Suprapubic skin (tissue), 4 donors: ENCODE data around the gene CNOT3. TPM values are rescaled to one million over a fixed set of nuclear protein-coding genes. Genes with fewer than 3 reads are reported as not detected.
A peak's percentile ranks its signal among the peaks of the same experiment; 100 is the strongest.

Source experiments
- DNase-seq, 2 donors: peaks; one replicate each; pipeline ENCODE4 v3.0.0-alpha.2; 2019; ENCODE audit warnings: low spot score in 2 of 2
- H3K27ac ChIP-seq: fragments of 200-600 bp; sonication (generic); one replicate; pipeline ENCODE4 v1.5.1; 2019
- H3K27me3 ChIP-seq: fragments of 200-600 bp; sonication (generic); one replicate; pipeline ENCODE4 v1.5.1; 2019
- H3K36me3 ChIP-seq: fragments of 200-600 bp; sonication (generic); one replicate; pipeline ENCODE4 v1.5.1; 2019
- H3K4me1 ChIP-seq: fragments of 200-600 bp; sonication (generic); one replicate; pipeline ENCODE4 v1.5.1; 2019
- H3K4me3 ChIP-seq: fragments of 200-600 bp; sonication (generic); one replicate; pipeline ENCODE4 v1.5.1; 2019; ENCODE audit warnings: mild to moderate bottlenecking
- H3K9me3 ChIP-seq: fragments of 200-600 bp; sonication (generic); one replicate; pipeline ENCODE4 v1.5.1; 2019
- CTCF ChIP-seq, 2 donors: fragments of 200-600 bp in 1 of 2; fragments of 450-650 bp in 1 of 2; sonication (generic) in 1 of 2; IDR thresholded peaks; one replicate each; pipeline ENCODE4 v1.5.1; 2016 to 2019; ENCODE audit warnings: antibody characterized with exemption in 2 of 2, mild to moderate bottlenecking in 1 of 2, moderate library complexity in 1 of 2
- EP300 ChIP-seq: sonication (generic); formaldehyde crosslinking; IDR thresholded peaks from one replicate; pipeline ENCODE4 v1.6.1; 2017; ENCODE audit warnings: antibody characterized with exemption
- POLR2A ChIP-seq, 2 donors: fragments of 450-650 bp; IDR thresholded peaks; one replicate each; pipeline ENCODE4 v1.6.1; 2017; ENCODE audit warnings: antibody characterized with exemption in 2 of 2, mild to moderate bottlenecking in 2 of 2, moderate library complexity in 2 of 2
- POLR2AphosphoS5 ChIP-seq, 3 donors: sonication (generic); formaldehyde crosslinking; IDR thresholded peaks; one replicate each; pipeline ENCODE4 v1.6.1; 2017; ENCODE audit warnings: antibody characterized with exemption in 3 of 3
- WGBS: methylation state at CpG from one replicate; pipeline ENCODE4 v1.1.5; 2018; 5-methylcytosine and 5-hydroxymethylcytosine counted together
- total RNA-seq, 4 donors: library from RNA; depleted of rRNA; stranded (reverse); fragments of >200 nt; gene quantifications; one replicate each; pipeline ENCODE4 v1.1.0, GENCODE V29; 2016

The CNOT3 gene
- total RNA-seq, 4 donors from 2014 or later: 27.3 to 40.7 (median 35.2) TPM

- no peaks in the 10 kb centered on the region for H3K27me3 ChIP-seq
- DNase-seq: peak in 1 of 2 donors; percentile 60
- H3K36me3 ChIP-seq: peaks cover 36% of the 10 kb centered on the region
- H3K9me3 ChIP-seq: no peaks in the 10 kb centered on the region
- H3K27ac ChIP-seq: no peak overlapping the region
- no peak for TF ChIP-seq POLR2AphosphoS5 (IDR thresholded peaks at IDR 0.05)
- 32% methylated on average over 23 of the region's 28 CpGs for WGBS
- H3K4me3 ChIP-seq: peak overlapping the region; percentile 75
- peaks cover 25% of the 10 kb centered on the region for H3K4me1 ChIP-seq
Observed at GRCh38 chr19:54114340-54115108, 23.0 kb upstream of the CNOT3 start.

GRCh38 chr19:54115109-54116063 is 22.2 kb upstream of the CNOT3 start, which contains the start of the genes PRPF31 and TFPT:
PRPF31 (plus strand) TSS chr19:54115754; CDS start chr19:54118279, 2,525 bp downstream.
TFPT (minus strand) TSS chr19:54115657; CDS start chr19:54115269, 388 bp downstream.
- Histone ChIP-seq H3K27me3 (no peaks in the 10 kb centered on the region), H3K4me3 (peak within 1 kb of the TSS; percentile 75), H3K36me3 (peaks cover 36% of the 10 kb centered on the region), H3K4me1 (peaks cover 25% of the 10 kb centered on the region), H3K9me3 (no peaks in the 10 kb centered on the region), H3K27ac (peak within 1 kb of the TSS; percentile 87)
- TF ChIP-seq POLR2A (IDR thresholded peaks at IDR 0.05): peak in 1 of 2 donors; percentile 53
- peak in 2 of 3 donors; percentile 95 to 99 for TF ChIP-seq POLR2AphosphoS5 (IDR thresholded peaks at IDR 0.05)
- TF ChIP-seq CTCF (IDR thresholded peaks at IDR 0.05): no peak
- TF ChIP-seq EP300: no peak
- WGBS: 1% methylated on average over 60 of the region's 60 CpGs
- DNase-seq: peak; percentile 98 to 99

- no peaks in the 10 kb centered on the region for H3K9me3 ChIP-seq
- H3K36me3 ChIP-seq: peaks cover 83% of the 10 kb centered on the region
Observed at GRCh38 chr19:54121259-54121658, 16.3 kb upstream of the CNOT3 start.

GRCh38 chr19:54123682-54124081 is 13.9 kb upstream of the CNOT3 start:
- TF ChIP-seq POLR2A (IDR thresholded peaks at IDR 0.05) (no peak), EP300 (no peak), POLR2AphosphoS5 (IDR thresholded peaks at IDR 0.05) (no peak), CTCF (IDR thresholded peaks at IDR 0.05) (no peak)
- peak in 1 of 2 donors; percentile 62 for DNase-seq
- Histone ChIP-seq H3K36me3 (peaks cover 99% of the 10 kb centered on the region), H3K9me3 (no peaks in the 10 kb centered on the region), H3K4me3 (no peak overlapping the region), H3K27ac (no peak overlapping the region), H3K4me1 (no peaks in the 10 kb centered on the region), H3K27me3 (no peaks in the 10 kb centered on the region)
- WGBS: no CpG with 5 or more reads among the region's 17 CpGs

More at GRCh38 chr19:54121259-54121658, 16.3 kb upstream of the CNOT3 start:
- no peak for DNase-seq
- 80% methylated on average over 10 of the region's 10 CpGs for WGBS
- H3K4me3 ChIP-seq: no peak overlapping the region
- no peaks in the 10 kb centered on the region for H3K27me3 ChIP-seq
- no peak overlapping the region for H3K27ac ChIP-seq
- no peak for TF ChIP-seq POLR2A (IDR thresholded peaks at IDR 0.05)
- no peak for TF ChIP-seq EP300
- TF ChIP-seq CTCF (IDR thresholded peaks at IDR 0.05): no peak
- TF ChIP-seq POLR2AphosphoS5 (IDR thresholded peaks at IDR 0.05): no peak
- H3K4me1 ChIP-seq: peaks cover 9% of the 10 kb centered on the region

- Histone ChIP-seq H3K27ac (no peak overlapping the region), H3K36me3 (peaks cover 99% of the 10 kb centered on the region), H3K4me1 (no peaks in the 10 kb centered on the region), H3K27me3 (no peaks in the 10 kb centered on the region), H3K4me3 (no peak overlapping the region), H3K9me3 (no peaks in the 10 kb centered on the region)
- TF ChIP-seq POLR2A (IDR thresholded peaks at IDR 0.05): no peak
- no peak for DNase-seq
- WGBS: 90% methylated on average over 14 of the region's 19 CpGs
Observed at GRCh38 chr19:54124393-54124792, 13.2 kb upstream of the CNOT3 start.

GRCh38 chr19:54125713-54126112 is 11.8 kb upstream of the CNOT3 start:
- H3K9me3 ChIP-seq: no peaks in the 10 kb centered on the region
- peaks cover 97% of the 10 kb centered on the region for H3K36me3 ChIP-seq
- TF ChIP-seq POLR2A (IDR thresholded peaks at IDR 0.05) (no peak), POLR2AphosphoS5 (IDR thresholded peaks at IDR 0.05) (no peak), CTCF (IDR thresholded peaks at IDR 0.05) (no peak), EP300 (no peak)
- H3K4me3 ChIP-seq: no peak overlapping the region
- no peak overlapping the region for H3K27ac ChIP-seq
- WGBS: 93% methylated on average over 7 of the region's 9 CpGs
- no peak for DNase-seq
- H3K4me1 ChIP-seq: no peaks in the 10 kb centered on the region
- H3K27me3 ChIP-seq: no peaks in the 10 kb centered on the region
